ENCODE data around the gene DOCK10. TPM values are rescaled to one million over a fixed set of nuclear protein-coding genes. Genes with fewer than 3 reads are reported as not detected.
A peak's percentile ranks its signal among the peaks of the same experiment; 100 is the strongest.

Gene DOCK10
- total and polyA plus RNA-seq, 10 of the 15 experiments (the other 5 are each of a cell fraction or from before 2014, with no cell fraction given), result 16.9 to 120 (median 85.5) TPM

GRCh38 chr2:224957540-224958461, 84.5 kb downstream of the DOCK10 start (continued):
- TF ChIP-seq ZNF592 (IDR thresholded peaks at IDR 0.05), result no peak
- TF ChIP-seq NFIC (IDR thresholded peaks at IDR 0.05; ENCODE audit: low read depth, low read length), result peak; percentile 77
- TF ChIP-seq RUNX3 (IDR thresholded peaks at IDR 0.05; ENCODE audit: low read length), result peak; percentile 51; the same call in 1 of the 2 replicates
- TF ChIP-seq SP1 (IDR thresholded peaks at IDR 0.05; ENCODE audit: low read depth, low read length), result no peak
- peak; percentile 44 to 68; a peak in 3 of 4 replicates for TF ChIP-seq IKZF2 (IDR thresholded peaks at IDR 0.05)
- no peak for TF ChIP-seq ZBTB11 (CRISPR knock-in tag; IDR thresholded peaks at IDR 0.05)
- peak; percentile 33; the same call in 1 of the 2 replicates for TF ChIP-seq ZBED1 (IDR thresholded peaks at IDR 0.05; ENCODE audit: borderline replicate concordance)
- peak; percentile 73; the same call in 1 of the 2 replicates for TF ChIP-seq DPF2 (IDR thresholded peaks at IDR 0.05)
- TF ChIP-seq BCL3 (IDR thresholded peaks at IDR 0.05; ENCODE audit: borderline replicate concordance, insufficient read depth, low read depth, low read length, poor library complexity, severe bottlenecking), result peak; percentile 64
- no peak for TF ChIP-seq ZNF24 (IDR thresholded peaks at IDR 0.05)
- no peak for TF ChIP-seq SMAD1 (IDR thresholded peaks at IDR 0.05; ENCODE audit: low read depth, partially characterized antibody)
- TF ChIP-seq HCFC1 (IDR thresholded peaks at IDR 0.05; ENCODE audit: low read length), result no peak
- TF ChIP-seq GABPA (IDR thresholded peaks at IDR 0.05; ENCODE audit: low read depth), result no peak
- TF ChIP-seq NBN (IDR thresholded peaks at IDR 0.05), result peak; percentile 35; the same call in 1 of the 2 replicates
- peak; percentile 89 for TF ChIP-seq BCL11A (IDR thresholded peaks at IDR 0.05; ENCODE audit: low read depth, low read length)
- TF ChIP-seq FOXM1 (IDR thresholded peaks at IDR 0.05; ENCODE audit: low read depth, low read length), result peak; percentile 68
- TF ChIP-seq PRDM15 (CRISPR knock-in tag; IDR thresholded peaks at IDR 0.05), result no peak
